ENCODE data around the gene TCF4.

GRCh38 chr18:55256929-55257289 is 331.1 kb downstream of the TCF4 start:
- no peak for TF ChIP-seq CTCF (IDR thresholded peaks at IDR 0.05; ENCODE audit: low read depth, low read length, missing input control)
- TF ChIP-seq RAD21 (IDR thresholded peaks at IDR 0.05) = no peak
- no peak for TF ChIP-seq TAF1 (conservative IDR thresholded peaks at IDR 0.05)
- TF ChIP-seq REST (IDR thresholded peaks at IDR 0.05) = peak; percentile 27
- TF ChIP-seq GABPA (IDR thresholded peaks at IDR 0.05 in 1 of 2, conservative IDR thresholded peaks at IDR 0.05 in 1 of 2) = no peak
- TF ChIP-seq JUND (IDR thresholded peaks at IDR 0.05) = no peak
- no peak for TF ChIP-seq YY1 (IDR thresholded peaks at IDR 0.05)
- no peak for TF ChIP-seq FOXA2 (IDR thresholded peaks at IDR 0.05)
- no peak for TF ChIP-seq RXRA (IDR thresholded peaks at IDR 0.05)
- TF ChIP-seq ZBTB33 (IDR thresholded peaks at IDR 0.05) = no peak
- no peak for TF ChIP-seq SP1 (IDR thresholded peaks at IDR 0.05)
- TF ChIP-seq MAX (IDR thresholded peaks at IDR 0.05) = no peak
